LNCaP clone FGC (cell line): ENCODE data around the gene ZNF189.

ENCODE experiments used
- DNase-seq: peaks from one replicate; pipeline ENCODE4 v3.0.0-alpha.2; 2011; ENCODE audit warnings: low read depth
- H3K4me3 ChIP-seq: 2 replicates; pipeline ENCODE4 v1.5.1; 2011; ENCODE audit warnings: mild to moderate bottlenecking, low read depth, low read length, control low read depth
- CTCF ChIP-seq: IDR thresholded peaks from 2 replicates; pipeline ENCODE4 v1.5.1; 2012; ENCODE audit warnings: mild to moderate bottlenecking; ENCODE audit not compliant: control insufficient read depth, insufficient read depth; ENCODE audit errors: extremely low read depth

ZNF189 gene

GRCh38 chr9:101393135-101393534 lies 5.5 kb upstream of the ZNF189 start:
- DNase-seq = no peak
- no peak overlapping the region for H3K4me3 ChIP-seq
- no peak for TF ChIP-seq CTCF

GRCh38 chr9:101394687-101395086 lies 4.0 kb upstream of the ZNF189 start:
- no peak for DNase-seq
- no peak for TF ChIP-seq CTCF
- H3K4me3 ChIP-seq = no peak overlapping the region

- peak overlapping the region; percentile 57 for H3K4me3 ChIP-seq
- no peak for TF ChIP-seq CTCF
- DNase-seq = no peak
These were observed 944 bp upstream of the ZNF189 start for GRCh38 chr9:101397746-101398067.

GRCh38 chr9:101398930-101399642 lies 435 bp downstream of the ZNF189 start:
- no peak for TF ChIP-seq CTCF
- peak overlapping the region; percentile 57 for H3K4me3 ChIP-seq
- no peak for DNase-seq

- no peak for DNase-seq
These were observed 956 bp downstream of the ZNF189 start for GRCh38 chr9:101399643-101399970.

GRCh38 chr9:101400120-101400519 lies 1.5 kb downstream of the ZNF189 start:
- no peak overlapping the region for H3K4me3 ChIP-seq
- no peak for DNase-seq
- no peak for TF ChIP-seq CTCF

More at GRCh38 chr9:101399643-101399970, 956 bp downstream of the ZNF189 start:
- peak overlapping the region; percentile 57 for H3K4me3 ChIP-seq
- no peak for TF ChIP-seq CTCF
